GM10266 (cell line): Measurements from ENCODE around the gene DPYD.

ENCODE experiments used
- DNase-seq: peaks from one replicate; pipeline ENCODE4 v3.0.0; 2012; ENCODE audit errors: extremely low spot score
- TF ChIP-seq, protein P1 (sequence below): IDR thresholded peaks from 2 replicates; pipeline ENCODE4 v1.5.1; 2012; ENCODE audit warnings: mild to moderate bottlenecking, low read depth; ENCODE audit not compliant: control insufficient read depth, insufficient read depth; ENCODE audit errors: missing control alignments

DPYD gene

DNA sequence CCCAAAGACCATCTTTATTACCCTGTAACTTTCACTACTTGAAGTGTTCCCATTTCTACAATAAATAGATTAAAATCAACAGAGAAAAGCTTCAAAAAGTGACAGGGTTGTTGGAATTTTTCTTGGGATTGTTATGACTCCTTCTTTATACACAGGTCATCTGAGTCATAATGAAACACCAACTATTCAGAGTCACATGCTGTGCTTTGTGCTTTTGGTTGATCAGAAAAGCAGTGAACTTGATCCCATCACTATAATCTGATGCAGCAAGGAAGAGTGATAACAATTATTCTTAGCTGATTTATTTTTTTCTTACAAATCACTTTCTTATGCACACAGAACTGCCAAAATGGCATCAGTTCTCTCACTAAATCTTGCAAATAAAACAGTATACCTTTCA is 776.3 kb downstream of the DPYD start:
- no peak for DNase-seq
- TF ChIP-seq, protein P1, sequence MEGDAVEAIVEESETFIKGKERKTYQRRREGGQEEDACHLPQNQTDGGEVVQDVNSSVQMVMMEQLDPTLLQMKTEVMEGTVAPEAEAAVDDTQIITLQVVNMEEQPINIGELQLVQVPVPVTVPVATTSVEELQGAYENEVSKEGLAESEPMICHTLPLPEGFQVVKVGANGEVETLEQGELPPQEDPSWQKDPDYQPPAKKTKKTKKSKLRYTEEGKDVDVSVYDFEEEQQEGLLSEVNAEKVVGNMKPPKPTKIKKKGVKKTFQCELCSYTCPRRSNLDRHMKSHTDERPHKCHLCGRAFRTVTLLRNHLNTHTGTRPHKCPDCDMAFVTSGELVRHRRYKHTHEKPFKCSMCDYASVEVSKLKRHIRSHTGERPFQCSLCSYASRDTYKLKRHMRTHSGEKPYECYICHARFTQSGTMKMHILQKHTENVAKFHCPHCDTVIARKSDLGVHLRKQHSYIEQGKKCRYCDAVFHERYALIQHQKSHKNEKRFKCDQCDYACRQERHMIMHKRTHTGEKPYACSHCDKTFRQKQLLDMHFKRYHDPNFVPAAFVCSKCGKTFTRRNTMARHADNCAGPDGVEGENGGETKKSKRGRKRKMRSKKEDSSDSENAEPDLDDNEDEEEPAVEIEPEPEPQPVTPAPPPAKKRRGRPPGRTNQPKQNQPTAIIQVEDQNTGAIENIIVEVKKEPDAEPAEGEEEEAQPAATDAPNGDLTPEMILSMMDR: no peak

DNA sequence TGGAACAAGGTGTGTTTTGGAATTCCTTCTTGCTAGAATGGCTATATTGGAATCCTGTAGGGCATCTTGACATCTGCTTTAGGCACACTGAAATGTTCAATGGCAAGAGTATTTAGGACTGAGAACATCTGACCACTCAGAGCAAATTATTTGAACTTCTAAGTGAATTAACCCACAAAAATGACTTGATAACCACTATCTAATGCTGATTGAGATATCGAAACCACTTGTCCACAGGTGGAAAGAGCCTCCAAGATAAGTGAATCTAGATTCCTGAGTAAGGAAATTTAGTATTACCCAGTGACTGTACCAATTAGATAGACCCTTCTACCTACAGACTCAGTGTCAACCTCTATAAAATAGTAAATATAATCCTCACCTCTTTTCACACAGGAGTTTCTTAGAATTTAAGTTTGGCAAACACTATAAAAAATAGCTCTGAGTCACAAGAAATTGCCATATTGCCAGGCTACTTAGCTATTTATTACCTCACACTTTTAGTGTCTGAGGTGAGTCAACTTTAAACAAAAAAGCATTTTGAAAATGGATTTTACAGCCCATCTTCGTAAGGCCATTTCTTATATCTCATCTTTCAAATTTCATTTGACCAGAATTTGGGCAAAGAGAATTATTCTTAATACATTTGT is 777.5 kb downstream of the DPYD start:
- no peak for DNase-seq
- TF ChIP-seq, protein P1: no peak

DNA sequence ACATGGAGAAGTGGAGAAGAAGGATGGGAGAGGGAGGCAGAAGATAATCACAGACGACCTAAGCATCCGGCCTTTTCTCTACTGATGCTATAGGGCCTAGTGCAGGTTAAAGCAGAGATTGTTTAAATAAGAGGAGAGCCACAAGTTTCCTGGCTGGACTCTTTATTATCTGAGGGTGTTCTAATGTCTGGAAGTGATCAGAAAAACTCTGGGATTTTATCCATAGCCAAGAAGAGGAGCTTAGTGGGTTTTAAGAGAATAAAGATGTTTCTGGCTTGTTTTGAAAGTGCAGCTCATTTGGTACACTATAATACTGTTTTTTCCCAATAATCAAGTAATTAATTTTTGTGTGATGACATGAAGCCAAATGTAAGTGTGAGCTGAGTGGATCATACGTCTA is 780.2 kb downstream of the DPYD start:
- DNase-seq: no peak
- TF ChIP-seq, protein P1: no peak

DNA sequence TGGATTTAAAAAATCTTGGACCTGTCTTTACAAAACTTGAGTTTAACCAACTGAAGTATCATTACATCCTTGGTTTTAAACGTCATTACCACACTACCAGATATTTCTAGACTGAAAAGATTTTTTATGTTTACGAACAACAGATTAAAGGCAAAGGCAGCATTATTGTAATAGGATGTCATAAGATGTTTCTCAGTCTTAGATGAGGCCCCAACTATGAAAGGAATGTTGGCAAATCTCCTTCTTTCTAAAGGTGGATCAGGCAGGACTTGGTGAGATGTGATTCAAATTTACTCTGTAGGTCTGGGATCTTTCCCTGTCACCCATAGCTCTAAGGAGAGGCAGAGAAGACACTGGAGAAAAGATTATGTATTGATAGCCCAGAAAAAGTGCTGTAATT is 781.3 kb downstream of the DPYD start:
- TF ChIP-seq, protein P1: no peak
- no peak for DNase-seq

DNA sequence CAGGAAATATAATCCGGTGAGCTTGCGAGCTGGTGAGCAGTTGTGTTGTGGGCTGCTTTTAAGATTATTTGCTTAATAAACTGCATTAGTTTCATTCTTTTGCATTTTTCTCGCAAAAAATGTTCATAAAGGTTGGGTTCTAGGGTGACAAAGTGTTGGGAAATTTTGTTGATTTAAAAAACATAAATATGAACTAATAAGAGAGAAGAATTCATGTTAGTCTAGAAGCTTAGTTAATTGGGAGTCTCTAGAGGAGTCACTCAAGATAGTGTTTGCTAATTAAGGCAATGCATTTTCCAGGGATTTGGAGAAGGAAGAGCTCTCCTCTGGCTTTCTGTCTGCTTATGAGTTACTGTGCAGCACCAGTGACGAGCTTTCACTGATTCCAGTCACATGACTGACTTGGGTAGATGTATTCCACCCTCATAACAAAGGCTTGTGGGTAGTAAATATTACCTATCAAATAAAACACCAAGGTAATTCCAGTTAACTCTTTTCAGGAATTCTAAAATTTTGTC is 782.3 kb downstream of the DPYD start:
- no peak for DNase-seq
- TF ChIP-seq, protein P1: no peak

DNA sequence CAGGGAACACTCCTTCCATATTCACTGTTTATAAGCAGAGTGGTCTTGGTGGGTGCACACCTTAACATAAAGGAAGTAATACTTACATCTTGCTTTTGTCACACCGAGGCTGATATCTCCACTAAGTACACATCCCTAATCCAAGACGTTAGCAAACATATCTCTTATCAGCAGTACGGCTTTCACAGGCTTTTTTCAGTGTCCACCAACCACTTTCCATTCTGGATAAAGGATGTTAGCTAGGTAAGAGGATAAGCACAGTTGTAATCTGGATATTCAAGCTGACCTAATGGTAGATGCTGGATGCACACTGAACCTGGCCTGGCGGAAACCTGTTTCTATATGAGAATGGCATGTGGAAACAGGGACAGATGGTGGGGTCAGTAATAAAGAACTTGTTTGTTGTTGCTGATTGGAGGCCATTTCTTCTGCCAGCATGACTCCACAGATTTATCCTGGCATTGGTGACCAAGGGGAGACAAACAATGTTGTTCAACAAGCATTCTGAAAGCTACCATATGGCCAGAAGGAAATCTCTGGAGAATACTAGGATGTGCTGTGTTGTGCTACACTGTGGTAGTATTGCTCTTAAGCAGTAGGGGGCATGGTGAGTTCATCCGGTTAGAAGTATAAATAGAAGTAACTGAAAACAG is 782.8 kb downstream of the DPYD start:
- peak; percentile 40 for DNase-seq
- TF ChIP-seq, protein P1: peak; percentile 71

DNA sequence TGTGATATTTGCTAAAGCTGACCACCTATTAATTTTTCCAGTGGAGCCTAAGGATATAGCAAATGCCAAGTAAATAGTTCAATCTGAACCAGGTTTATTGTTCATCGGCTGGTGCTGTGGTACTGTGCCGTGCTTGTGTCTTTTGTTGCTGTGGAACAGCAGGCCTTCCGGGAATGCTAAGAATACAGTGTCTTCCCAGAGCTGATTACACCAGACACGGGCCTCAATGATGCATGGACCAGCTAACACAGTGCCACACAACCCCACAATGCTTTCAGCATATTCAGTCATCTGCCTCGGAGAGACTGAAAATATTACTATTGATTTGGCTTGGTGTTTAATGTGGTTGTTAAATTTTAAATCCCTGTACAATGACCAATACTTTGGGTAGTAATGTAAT is 783.8 kb downstream of the DPYD start:
- TF ChIP-seq, protein P1: no peak
- no peak for DNase-seq
